GM06990 (cell line): Measurements from ENCODE around the gene KLHL3.

Experiments used
- DNase-seq: peaks from one replicate; pipeline ENCODE4 v3.0.0-alpha.2; 2011; ENCODE audit not compliant: insufficient read length; ENCODE audit errors: extremely low read depth
- H3K27me3 ChIP-seq: replicated peaks from 2 replicates; pipeline ENCODE4 v1.6.0; 2011; ENCODE audit warnings: low read length; ENCODE audit not compliant: control insufficient read depth, insufficient read depth
- H3K36me3 ChIP-seq: 2 replicates; pipeline ENCODE4 v1.5.1; 2011; ENCODE audit warnings: low read length; ENCODE audit not compliant: control insufficient read depth, insufficient read depth
- H3K4me3 ChIP-seq: replicated peaks from 2 replicates; pipeline ENCODE4 v1.5.1; 2011; ENCODE audit warnings: low read depth, mild to moderate bottlenecking, control low read depth, low read length
- CTCF ChIP-seq: IDR thresholded peaks from 2 replicates; pipeline ENCODE4 v1.5.1; 2011; ENCODE audit warnings: low read length, control low read depth, mild to moderate bottlenecking, inconsistent platforms; ENCODE audit not compliant: insufficient read depth, poor library complexity, severe bottlenecking

The KLHL3 gene

GRCh38 chr5:137599457-137599856, 136.4 kb downstream of the KLHL3 start:
- Histone ChIP-seq H3K27me3 (peaks cover 2% of the 10 kb centered on the region), H3K36me3 (no peaks in the 10 kb centered on the region), H3K4me3 (no peak overlapping the region)
- no peak for TF ChIP-seq CTCF
- no peak for DNase-seq

- no peak for TF ChIP-seq CTCF
- DNase-seq, result no peak
- H3K36me3 ChIP-seq, result no peaks in the 10 kb centered on the region
- H3K27me3 ChIP-seq, result peaks cover 2% of the 10 kb centered on the region
- H3K4me3 ChIP-seq, result no peak overlapping the region
These were observed 137.5 kb downstream of the KLHL3 start for GRCh38 chr5:137598399-137598798.

GRCh38 chr5:137596941-137597340, 138.9 kb downstream of the KLHL3 start:
- Histone ChIP-seq H3K4me3 (no peak overlapping the region), H3K36me3 (no peaks in the 10 kb centered on the region), H3K27me3 (peaks cover 2% of the 10 kb centered on the region)
- TF ChIP-seq CTCF, result no peak
- no peak for DNase-seq

- no peak for DNase-seq
- Histone ChIP-seq H3K4me3 (no peak overlapping the region), H3K27me3 (no peaks in the 10 kb centered on the region; the same call in 1 of the 2 replicates), H3K36me3 (no peaks in the 10 kb centered on the region)
- TF ChIP-seq CTCF, result no peak
These were observed 140.4 kb downstream of the KLHL3 start for GRCh38 chr5:137595396-137596079.

GRCh38 chr5:137594717-137595116, 141.2 kb downstream of the KLHL3 start:
- Histone ChIP-seq H3K27me3 (no peaks in the 10 kb centered on the region; the same call in 1 of the 2 replicates), H3K4me3 (no peak overlapping the region), H3K36me3 (no peaks in the 10 kb centered on the region)
- no peak for DNase-seq
- TF ChIP-seq CTCF, result no peak

GRCh38 chr5:137592317-137592716, 143.6 kb downstream of the KLHL3 start:
- TF ChIP-seq CTCF, result no peak
- H3K36me3 ChIP-seq, result no peaks in the 10 kb centered on the region
- H3K27me3 ChIP-seq, result no peaks in the 10 kb centered on the region; the same call in none of the 2 replicates
- H3K4me3 ChIP-seq, result no peak overlapping the region
- DNase-seq, result no peak
